Neutrophil (primary cell): ENCODE data around the gene C11orf98.
A peak's percentile ranks its signal among the peaks of the same experiment; 100 is the strongest.
"Not testable (repeated sequence)": the region's sequence is repeated elsewhere in the genome, so short reads cannot be mapped to it uniquely, and the experiment has no call there.

Source experiments
- H3K27ac ChIP-seq: fragments of 200-600 bp; sonication (generic); 2 replicates; pipeline ENCODE4 v1.5.1; 2016; ENCODE audit warnings: mild to moderate bottlenecking, moderate library complexity
- H3K27me3 ChIP-seq: fragments of 200-600 bp; sonication (generic); 2 replicates; pipeline ENCODE4 v1.6.0; 2016; ENCODE audit warnings: mild to moderate bottlenecking
- H3K36me3 ChIP-seq: fragments of 200-600 bp; sonication (generic); 2 replicates; pipeline ENCODE4 v1.5.1; 2017
- H3K4me1 ChIP-seq, 2 experiments: fragments of 200-600 bp in 1 of 2; sonication (generic) in 1 of 2; 1 replicate in 1 of 2; 2 replicates in 1 of 2; pipeline versions ENCODE4 v1.5.1 to v1.6.1; 2013 to 2016; ENCODE audit warnings: low read depth in 1 of 2, low read length in 1 of 2, mild to moderate bottlenecking in 1 of 2, moderate library complexity in 1 of 2; ENCODE audit not compliant: control insufficient read depth in 1 of 2, insufficient read depth in 1 of 2
- H3K4me3 ChIP-seq, 2 experiments: fragments of 200-600 bp in 1 of 2; sonication (generic) in 1 of 2; 1 replicate in 1 of 2; 2 replicates in 1 of 2; pipeline ENCODE4 v1.5.1; 2013 to 2016; ENCODE audit warnings: low read depth in 1 of 2, low read length in 1 of 2, mild to moderate bottlenecking in 1 of 2, moderate library complexity in 1 of 2
- H3K9me3 ChIP-seq: fragments of 200-600 bp; sonication (generic); 2 replicates; pipeline ENCODE4 v1.5.1; 2016
- TF ChIP-seq, protein P1 (sequence below): fragments of 200-600 bp; sonication (generic); IDR thresholded peaks from 2 replicates; pipeline ENCODE4 v1.5.1; 2016; ENCODE audit warnings: antibody characterized with exemption

C11orf98 gene

DNA sequence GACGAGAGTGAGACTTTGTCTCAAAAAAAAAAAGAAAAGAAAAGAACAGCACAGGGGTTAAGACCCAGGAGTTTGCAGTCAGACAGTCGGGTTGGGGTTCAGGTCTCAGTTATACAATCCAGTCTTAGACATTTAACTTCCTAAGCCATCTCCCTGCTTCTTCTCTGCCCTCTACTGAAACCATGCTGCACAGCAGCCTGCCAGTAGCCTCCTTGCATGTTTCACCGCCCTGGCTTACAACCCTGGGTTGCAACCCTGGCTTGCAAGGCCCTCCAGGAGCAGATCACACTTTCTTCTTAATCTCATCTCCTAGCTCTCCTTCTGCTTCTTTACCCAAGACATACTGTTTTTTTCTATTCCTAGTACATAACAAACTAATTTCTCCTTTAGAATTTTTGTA lies 37.3 kb downstream of the C11orf98 start:
- Histone ChIP-seq H3K4me1 (no peaks in the 10 kb centered on the region), H3K36me3 (peaks cover 78% of the 10 kb centered on the region), H3K27ac (no peak overlapping the region), H3K27me3 (no peaks in the 10 kb centered on the region), H3K4me3 (no peak overlapping the region), H3K9me3 (no peaks in the 10 kb centered on the region)
- TF ChIP-seq, protein P1, sequence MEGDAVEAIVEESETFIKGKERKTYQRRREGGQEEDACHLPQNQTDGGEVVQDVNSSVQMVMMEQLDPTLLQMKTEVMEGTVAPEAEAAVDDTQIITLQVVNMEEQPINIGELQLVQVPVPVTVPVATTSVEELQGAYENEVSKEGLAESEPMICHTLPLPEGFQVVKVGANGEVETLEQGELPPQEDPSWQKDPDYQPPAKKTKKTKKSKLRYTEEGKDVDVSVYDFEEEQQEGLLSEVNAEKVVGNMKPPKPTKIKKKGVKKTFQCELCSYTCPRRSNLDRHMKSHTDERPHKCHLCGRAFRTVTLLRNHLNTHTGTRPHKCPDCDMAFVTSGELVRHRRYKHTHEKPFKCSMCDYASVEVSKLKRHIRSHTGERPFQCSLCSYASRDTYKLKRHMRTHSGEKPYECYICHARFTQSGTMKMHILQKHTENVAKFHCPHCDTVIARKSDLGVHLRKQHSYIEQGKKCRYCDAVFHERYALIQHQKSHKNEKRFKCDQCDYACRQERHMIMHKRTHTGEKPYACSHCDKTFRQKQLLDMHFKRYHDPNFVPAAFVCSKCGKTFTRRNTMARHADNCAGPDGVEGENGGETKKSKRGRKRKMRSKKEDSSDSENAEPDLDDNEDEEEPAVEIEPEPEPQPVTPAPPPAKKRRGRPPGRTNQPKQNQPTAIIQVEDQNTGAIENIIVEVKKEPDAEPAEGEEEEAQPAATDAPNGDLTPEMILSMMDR, result no peak

- H3K4me3 ChIP-seq, result peak overlapping the region; percentile 71 to 73
- TF ChIP-seq, protein P1, result no peak
- no peaks in the 10 kb centered on the region for H3K9me3 ChIP-seq
- peaks cover 19 to 22% of the 10 kb centered on the region in 2 experiments for H3K4me1 ChIP-seq
- H3K36me3 ChIP-seq, result peaks cover 30% of the 10 kb centered on the region
- no peaks in the 10 kb centered on the region for H3K27me3 ChIP-seq
- H3K27ac ChIP-seq, result peak overlapping the region; percentile 88
These were observed 42.4 kb downstream of the C11orf98 start for GRCh38 chr11:62622476-62623089.

GRCh38 chr11:62621567-62622470 lies 43.2 kb downstream of the C11orf98 start, which contains the start of gene B3GAT3:
Gene B3GAT3, minus strand, starts transcription at chr11:62621986. Its CDS starts 39 bp downstream, at chr11:62621947.
- Histone ChIP-seq H3K27me3 (no peaks in the 10 kb centered on the region), H3K4me1 (peaks cover 19 to 22% of the 10 kb centered on the region in 2 experiments), H3K4me3 (peak within 1 kb of the TSS; percentile 71 to 73), H3K9me3 (no peaks in the 10 kb centered on the region), H3K36me3 (peaks cover 25% of the 10 kb centered on the region), H3K27ac (peak within 1 kb of the TSS; percentile 88)
- TF ChIP-seq, protein P1, result peak; percentile 82

DNA sequence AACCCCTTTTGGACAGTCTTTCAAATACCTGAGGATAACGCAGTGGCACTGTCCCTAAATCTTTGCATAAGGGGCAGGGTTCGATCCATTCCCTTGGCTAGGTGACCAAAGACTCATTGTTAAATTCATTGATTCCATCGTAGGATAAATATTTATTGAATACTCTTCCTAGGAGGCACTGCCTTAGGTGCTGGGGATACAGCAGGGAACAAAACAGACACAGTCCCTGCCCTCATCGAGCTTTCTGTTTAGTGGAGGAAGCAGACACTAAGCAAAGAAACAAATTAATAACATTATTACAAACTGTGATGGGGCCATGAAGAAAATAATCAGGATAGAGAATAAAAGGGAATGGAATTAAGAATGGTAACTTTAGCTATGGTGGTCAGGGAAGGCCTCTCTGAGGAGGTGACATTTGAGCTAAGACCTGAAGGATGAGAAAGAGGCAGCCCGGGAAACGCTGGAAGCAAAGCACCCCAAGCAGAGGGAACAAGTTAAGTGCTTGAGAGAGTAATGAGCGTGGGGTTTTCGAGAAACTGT lies 43.9 kb downstream of the C11orf98 start:
- Histone ChIP-seq H3K27me3 (no peaks in the 10 kb centered on the region), H3K9me3 (no peaks in the 10 kb centered on the region), H3K27ac (peak overlapping the region; percentile 88), H3K36me3 (peaks cover 23% of the 10 kb centered on the region), H3K4me3 (peak overlapping the region; percentile 71 to 73), H3K4me1 (peaks cover 19 to 22% of the 10 kb centered on the region in 2 experiments)
- TF ChIP-seq, protein P1, result no peak

- H3K27ac ChIP-seq, H3K27me3 ChIP-seq, H3K9me3 ChIP-seq, H3K4me3 ChIP-seq: not testable (repeated sequence)
- Histone ChIP-seq H3K36me3 (peaks cover 15% of the 10 kb centered on the region), H3K4me1 (peaks cover 34 to 38% of the 10 kb centered on the region in 2 experiments)
These were observed 48.1 kb downstream of the C11orf98 start for GRCh38 chr11:62616957-62617356.
